RWPE1 (cell line): Measurements from ENCODE around the gene ERC2.

ENCODE experiments used
- CTCF ChIA-PET: fragments of 350-600 bp; sonication (Branson Sonifier 250); formaldehyde crosslinking; extraction: SDS; loops from one replicate; lab custom pipeline; 2021; lab: Yijun Ruan, JAX
- POLR2A ChIA-PET: fragments of 400-600 bp; formaldehyde crosslinking; extraction: SDS; loops from one replicate; lab custom pipeline; 2020; ENCODE audit warnings: antibody characterized with exemption; ENCODE audit not compliant: low non-redundant PET; lab: Yijun Ruan, JAX
- DNase-seq: peaks from one replicate; pipeline ENCODE4 v3.0.0; 2012; ENCODE audit warnings: low spot score
- H3K27ac ChIP-seq: fragments of 450-650 bp; 2 replicates; pipeline ENCODE4 v1.5.1; 2017
- TF ChIP-seq, protein P1 (sequence below): fragments of 450-650 bp; conservative IDR thresholded peaks from 2 replicates; pipeline ENCODE4 v1.5.1; 2017; ENCODE audit warnings: low read depth, mild to moderate bottlenecking

ERC2 gene

DNA sequence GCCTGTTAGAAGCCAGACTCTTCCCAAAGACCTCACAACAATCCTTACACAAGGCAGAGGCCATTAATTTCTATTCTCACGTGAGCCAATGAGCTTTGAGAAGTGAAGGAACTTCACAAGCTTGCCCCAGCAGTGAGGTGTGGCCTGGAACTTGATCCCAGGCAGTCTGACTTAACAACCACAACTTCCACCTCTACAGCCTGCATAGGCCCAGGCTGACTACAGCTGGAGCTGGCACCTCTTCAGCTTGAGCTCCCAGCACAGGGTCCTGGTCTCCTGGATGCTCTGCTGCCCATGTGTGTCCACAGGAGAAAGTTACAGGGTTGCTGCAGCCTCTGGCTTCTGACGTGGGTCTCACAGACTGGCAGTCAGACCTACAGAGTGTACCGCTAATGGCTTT is 111.0 kb downstream of the ERC2 start:
- CTCF ChIA-PET = interaction anchor here (1.2 kb wide), 1 partner anchor 17 kb away, joined by 10 read pairs; no protein-coding TSS in a partner anchor
- POLR2A ChIA-PET = no interaction called here
- no peak overlapping the region for H3K27ac ChIP-seq
- TF ChIP-seq, protein P1, sequence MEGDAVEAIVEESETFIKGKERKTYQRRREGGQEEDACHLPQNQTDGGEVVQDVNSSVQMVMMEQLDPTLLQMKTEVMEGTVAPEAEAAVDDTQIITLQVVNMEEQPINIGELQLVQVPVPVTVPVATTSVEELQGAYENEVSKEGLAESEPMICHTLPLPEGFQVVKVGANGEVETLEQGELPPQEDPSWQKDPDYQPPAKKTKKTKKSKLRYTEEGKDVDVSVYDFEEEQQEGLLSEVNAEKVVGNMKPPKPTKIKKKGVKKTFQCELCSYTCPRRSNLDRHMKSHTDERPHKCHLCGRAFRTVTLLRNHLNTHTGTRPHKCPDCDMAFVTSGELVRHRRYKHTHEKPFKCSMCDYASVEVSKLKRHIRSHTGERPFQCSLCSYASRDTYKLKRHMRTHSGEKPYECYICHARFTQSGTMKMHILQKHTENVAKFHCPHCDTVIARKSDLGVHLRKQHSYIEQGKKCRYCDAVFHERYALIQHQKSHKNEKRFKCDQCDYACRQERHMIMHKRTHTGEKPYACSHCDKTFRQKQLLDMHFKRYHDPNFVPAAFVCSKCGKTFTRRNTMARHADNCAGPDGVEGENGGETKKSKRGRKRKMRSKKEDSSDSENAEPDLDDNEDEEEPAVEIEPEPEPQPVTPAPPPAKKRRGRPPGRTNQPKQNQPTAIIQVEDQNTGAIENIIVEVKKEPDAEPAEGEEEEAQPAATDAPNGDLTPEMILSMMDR = no peak
- DNase-seq = no peak

GRCh38 chr3:56356808-56357207 is 111.5 kb downstream of the ERC2 start:
- H3K27ac ChIP-seq = no peak overlapping the region
- no peak for DNase-seq
- POLR2A ChIA-PET = no interaction called here
- TF ChIP-seq, protein P1 = no peak
- CTCF ChIA-PET = interaction anchor here (1.2 kb wide), 1 partner anchor 16 kb away, joined by 10 read pairs; no protein-coding TSS in a partner anchor

- H3K27ac ChIP-seq = no peak overlapping the region
- no peak for DNase-seq
- CTCF ChIA-PET = no interaction called here
- POLR2A ChIA-PET = no interaction called here
- TF ChIP-seq, protein P1 = no peak
These were observed 112.6 kb downstream of the ERC2 start for GRCh38 chr3:56355570-56356185.

GRCh38 chr3:56351537-56351936 is 116.7 kb downstream of the ERC2 start:
- TF ChIP-seq, protein P1 = no peak
- CTCF ChIA-PET = interaction anchor here (0.8 kb wide), 1 partner anchor 99 kb away, joined by 4 read pairs; no protein-coding TSS in a partner anchor
- H3K27ac ChIP-seq = no peak overlapping the region
- no peak for DNase-seq
- POLR2A ChIA-PET = no interaction called here

DNA sequence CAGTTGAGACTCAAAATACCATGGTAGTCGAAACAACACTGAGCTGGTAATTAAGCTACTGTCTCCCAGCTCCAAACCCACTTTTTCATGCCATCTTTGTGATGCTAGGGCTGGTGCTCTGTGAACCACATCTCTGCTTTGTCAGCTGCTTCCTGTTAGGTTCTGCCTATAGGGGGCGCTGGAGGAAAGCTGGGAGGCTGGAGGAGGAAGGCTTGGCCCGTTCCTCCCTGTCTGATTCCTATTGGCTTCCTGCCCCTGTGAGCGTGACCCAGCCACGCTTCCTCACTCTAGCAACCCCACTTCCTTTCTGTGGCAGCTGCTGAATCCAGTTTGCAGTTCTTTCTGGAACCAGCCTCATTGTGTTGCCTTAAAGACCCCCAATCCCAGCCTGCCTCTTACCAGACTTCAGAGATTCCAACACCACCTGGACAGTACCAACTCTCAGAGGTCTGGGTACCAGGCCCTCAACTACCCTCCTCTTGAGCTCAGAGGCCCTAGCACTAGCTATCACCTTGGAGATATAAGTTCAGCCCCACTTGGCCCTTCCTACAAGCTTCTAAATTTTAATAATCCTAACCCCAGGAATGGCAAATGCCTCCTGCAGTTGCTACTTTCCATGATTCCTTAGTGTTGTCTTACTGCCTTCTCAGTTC is 120.9 kb downstream of the ERC2 start:
- ChIA-PET POLR2A (no interaction called here), CTCF (no interaction called here)
- H3K27ac ChIP-seq = no peak overlapping the region
- TF ChIP-seq, protein P1 = no peak
- no peak for DNase-seq

- CTCF ChIA-PET = no interaction called here
- POLR2A ChIA-PET = no interaction called here
- H3K27ac ChIP-seq = no peak overlapping the region
- TF ChIP-seq, protein P1 = no peak
- no peak for DNase-seq
These were observed 125.8 kb downstream of the ERC2 start for GRCh38 chr3:56342475-56342874.
